ENCODE measurements around the gene ATP2B3. TPM values are rescaled to one million over a fixed set of nuclear protein-coding genes. Genes with fewer than 3 reads are reported as not detected.

ATP2B3 gene
- total and polyA plus RNA-seq, 10 of the 15 experiments (the other 5 are each of a cell fraction or from before 2014, with no cell fraction given): 0.01 TPM; not detected in 9

DNA sequence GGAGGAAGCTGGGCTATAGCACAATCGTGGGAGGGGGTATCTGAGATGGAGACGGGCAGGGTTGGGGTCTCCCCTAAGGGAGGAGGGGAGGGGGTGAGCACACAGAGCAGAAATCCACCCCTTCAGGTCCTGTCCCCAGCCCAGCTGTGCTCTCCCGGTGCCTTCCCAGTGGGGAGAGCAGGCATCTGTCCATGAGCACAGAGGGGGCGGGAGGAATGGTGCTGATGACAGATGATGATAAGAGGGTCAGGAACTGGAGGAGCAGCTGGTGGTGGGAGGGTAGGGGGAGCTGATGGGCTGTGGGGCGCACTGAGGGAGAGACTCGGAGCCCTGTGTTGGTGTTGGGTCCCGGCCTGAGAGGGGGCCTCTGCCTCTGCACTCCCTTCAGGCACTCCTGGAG lies 8.6 kb downstream of the ATP2B3 start:
- WGBS (ENCODE audit: insufficient coverage, insufficient replicate concordance, low lambda C conversion rate, missing lambda C conversion rate): 23% methylated on average over 5 of the region's 7 CpGs
- ChIA-PET CTCF (interaction anchor here (0.6 kb wide), 1 partner anchor 334 kb away, joined by 3 read pairs; no protein-coding TSS in a partner anchor), SMC1A (ENCODE audit: uncharacterized antibody, unreplicated experiment) (no interaction called here), RAD21 (ENCODE audit: unreplicated experiment) (no interaction called here), POLR2A (no interaction called here)
- Histone ChIP-seq H3K9me3 (replicated peaks; ENCODE audit: control insufficient read depth, insufficient read depth, low read length) (no peaks in the 10 kb centered on the region), H4K20me1 (ENCODE audit: control insufficient read depth, insufficient read depth) (no peaks in the 10 kb centered on the region; the same call in 1 of the 2 replicates), H3K27me3 (replicated peaks in 1 of 2; ENCODE audit: control insufficient read depth in 2 of 2, insufficient read depth in 2 of 2, low read length in 1 of 2) (no peaks in the 10 kb centered on the region), H3K9ac (ENCODE audit: control insufficient read depth, insufficient read depth, low read length) (no peak overlapping the region), H3K4me1 (ENCODE audit: control insufficient read depth, insufficient read depth, low read length) (no peaks in the 10 kb centered on the region), H3K4me3 (no peak overlapping the region), H3K4me2 (ENCODE audit: control insufficient read depth, insufficient read depth) (no peak overlapping the region), H3K79me2 (ENCODE audit: control insufficient read depth, insufficient read depth, low read length) (no peaks in the 10 kb centered on the region), H2AFZ (ENCODE audit: control insufficient read depth, low read depth, low read length) (no peak overlapping the region), H3K27ac (ENCODE audit: control insufficient read depth, insufficient read depth) (no peak overlapping the region), H3K36me3 (ENCODE audit: control insufficient read depth in 2 of 2, insufficient read depth in 2 of 2, low read length in 1 of 2) (no peaks in the 10 kb centered on the region)
- TF ChIP-seq IKZF2 (IDR thresholded peaks at IDR 0.05): no peak
- ATAC-seq (no peak), FAIRE-seq (no peak), DNase-seq (ENCODE audit: low read depth, low spot score) (no peak)
- intact Hi-C loops (cut with micrococcal nuclease; ENCODE audit: unreplicated experiment) (no loop called here), in situ Hi-C loops (cut with MboI) (loop anchor here (10.0 kb wide), 1 partner anchor 59 kb away; no protein-coding TSS in a partner anchor)
- BruUV-seq (replicated peaks): no TSS peak

DNA sequence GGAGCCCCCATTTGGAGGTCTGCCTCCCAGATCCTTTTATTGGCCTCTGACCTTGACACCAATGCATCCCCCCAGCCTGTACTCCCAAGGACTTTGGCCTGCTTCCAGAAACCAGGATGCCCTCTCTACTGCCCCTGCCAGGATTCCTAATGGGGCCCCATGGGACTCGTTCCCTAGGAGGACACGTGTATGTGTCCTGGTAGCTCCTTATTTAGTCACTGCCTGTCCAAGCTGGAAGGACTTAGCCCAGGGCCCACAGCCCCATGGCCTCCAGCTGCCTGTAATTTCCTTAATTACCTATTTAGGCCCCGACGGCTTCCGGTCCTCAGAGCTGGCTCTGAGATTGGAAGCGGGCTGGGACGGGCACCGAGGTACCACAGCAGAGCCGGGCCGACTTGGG lies 9.4 kb downstream of the ATP2B3 start:
- H3K79me2 ChIP-seq (ENCODE audit: control insufficient read depth, insufficient read depth, low read length): no peaks in the 10 kb centered on the region
- no peak overlapping the region for H3K4me3 ChIP-seq
- no TSS peak for BruUV-seq (replicated peaks)
- RAD21 ChIA-PET (ENCODE audit: unreplicated experiment): no interaction called here
- intact Hi-C loops (cut with micrococcal nuclease; ENCODE audit: unreplicated experiment) (no loop called here), in situ Hi-C loops (cut with MboI) (loop anchor here (10.0 kb wide), 1 partner anchor 58 kb away; no protein-coding TSS in a partner anchor)
- FAIRE-seq (no peak), DNase-seq (ENCODE audit: low read depth, low spot score) (no peak), ATAC-seq (no peak)
- TF ChIP-seq HDAC6 (IDR thresholded peaks at IDR 0.05; ENCODE audit: unreplicated experiment) (no peak), EED (IDR thresholded peaks at IDR 0.05; ENCODE audit: low read depth) (no peak), NFIC (IDR thresholded peaks at IDR 0.05; ENCODE audit: low read depth, low read length) (no peak), ETV6 (conservative IDR thresholded peaks at IDR 0.05 in 1 of 2, IDR thresholded peaks at IDR 0.05 in 1 of 2; ENCODE audit: borderline replicate concordance in 1 of 2, low read depth in 1 of 2) (no peak), JUNB (IDR thresholded peaks at IDR 0.05) (no peak), YY1 (IDR thresholded peaks at IDR 0.05; ENCODE audit: low read depth, low read length) (no peak)
- TF ChIP-seq, protein P1, sequence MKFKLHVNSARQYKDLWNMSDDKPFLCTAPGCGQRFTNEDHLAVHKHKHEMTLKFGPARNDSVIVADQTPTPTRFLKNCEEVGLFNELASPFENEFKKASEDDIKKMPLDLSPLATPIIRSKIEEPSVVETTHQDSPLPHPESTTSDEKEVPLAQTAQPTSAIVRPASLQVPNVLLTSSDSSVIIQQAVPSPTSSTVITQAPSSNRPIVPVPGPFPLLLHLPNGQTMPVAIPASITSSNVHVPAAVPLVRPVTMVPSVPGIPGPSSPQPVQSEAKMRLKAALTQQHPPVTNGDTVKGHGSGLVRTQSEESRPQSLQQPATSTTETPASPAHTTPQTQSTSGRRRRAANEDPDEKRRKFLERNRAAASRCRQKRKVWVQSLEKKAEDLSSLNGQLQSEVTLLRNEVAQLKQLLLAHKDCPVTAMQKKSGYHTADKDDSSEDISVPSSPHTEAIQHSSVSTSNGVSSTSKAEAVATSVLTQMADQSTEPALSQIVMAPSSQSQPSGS (IDR thresholded peaks at IDR 0.05; ENCODE audit: low read length): no peak
- TF ChIP-seq, protein P2, sequence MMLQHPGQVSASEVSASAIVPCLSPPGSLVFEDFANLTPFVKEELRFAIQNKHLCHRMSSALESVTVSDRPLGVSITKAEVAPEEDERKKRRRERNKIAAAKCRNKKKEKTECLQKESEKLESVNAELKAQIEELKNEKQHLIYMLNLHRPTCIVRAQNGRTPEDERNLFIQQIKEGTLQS (IDR thresholded peaks at IDR 0.05; ENCODE audit: borderline replicate concordance, extremely low read depth, low read depth, low read length): no peak
- TF ChIP-seq, protein P3, sequence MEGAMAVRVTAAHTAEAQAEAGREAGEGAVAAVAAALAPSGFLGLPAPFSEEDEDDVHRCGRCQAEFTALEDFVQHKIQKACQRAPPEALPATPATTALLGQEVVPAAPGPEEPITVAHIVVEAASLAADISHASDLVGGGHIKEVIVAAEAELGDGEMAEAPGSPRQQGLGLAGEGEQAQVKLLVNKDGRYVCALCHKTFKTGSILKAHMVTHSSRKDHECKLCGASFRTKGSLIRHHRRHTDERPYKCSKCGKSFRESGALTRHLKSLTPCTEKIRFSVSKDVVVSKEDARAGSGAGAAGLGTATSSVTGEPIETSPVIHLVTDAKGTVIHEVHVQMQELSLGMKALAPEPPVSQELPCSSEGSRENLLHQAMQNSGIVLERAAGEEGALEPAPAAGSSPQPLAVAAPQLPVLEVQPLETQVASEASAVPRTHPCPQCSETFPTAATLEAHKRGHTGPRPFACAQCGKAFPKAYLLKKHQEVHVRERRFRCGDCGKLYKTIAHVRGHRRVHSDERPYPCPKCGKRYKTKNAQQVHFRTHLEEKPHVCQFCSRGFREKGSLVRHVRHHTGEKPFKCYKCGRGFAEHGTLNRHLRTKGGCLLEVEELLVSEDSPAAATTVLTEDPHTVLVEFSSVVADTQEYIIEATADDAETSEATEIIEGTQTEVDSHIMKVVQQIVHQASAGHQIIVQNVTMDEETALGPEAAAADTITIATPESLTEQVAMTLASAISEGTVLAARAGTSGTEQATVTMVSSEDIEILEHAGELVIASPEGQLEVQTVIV (IDR thresholded peaks at IDR 0.05; ENCODE audit: borderline replicate concordance, partially characterized antibody): no peak
- CTCF ChIA-PET: no interaction called here
- H4K20me1 ChIP-seq (ENCODE audit: control insufficient read depth, insufficient read depth): no peaks in the 10 kb centered on the region; the same call in 1 of the 2 replicates
- H3K36me3 ChIP-seq (ENCODE audit: control insufficient read depth in 2 of 2, insufficient read depth in 2 of 2, low read length in 1 of 2): no peaks in the 10 kb centered on the region
- POLR2A ChIA-PET: no interaction called here
- no peak overlapping the region for H2AFZ ChIP-seq (ENCODE audit: control insufficient read depth, low read depth, low read length)
- H3K9ac ChIP-seq (ENCODE audit: control insufficient read depth, insufficient read depth, low read length): no peak overlapping the region
- no peak overlapping the region for H3K4me2 ChIP-seq (ENCODE audit: control insufficient read depth, insufficient read depth)
- SMC1A ChIA-PET (ENCODE audit: uncharacterized antibody, unreplicated experiment): no interaction called here
- no peaks in the 10 kb centered on the region; a peak in 1 of 4 replicates for H3K27me3 ChIP-seq (replicated peaks in 1 of 2; ENCODE audit: control insufficient read depth in 2 of 2, insufficient read depth in 2 of 2, low read length in 1 of 2)
- H3K27ac ChIP-seq (ENCODE audit: control insufficient read depth, insufficient read depth): no peak overlapping the region
- H3K4me1 ChIP-seq (ENCODE audit: control insufficient read depth, insufficient read depth, low read length): no peaks in the 10 kb centered on the region
- WGBS (ENCODE audit: insufficient coverage, insufficient replicate concordance, low lambda C conversion rate, missing lambda C conversion rate): 61% methylated on average over 10 of the region's 10 CpGs
- no peaks in the 10 kb centered on the region for H3K9me3 ChIP-seq (replicated peaks; ENCODE audit: control insufficient read depth, insufficient read depth, low read length)

Measured in GM12878 (cell line).